MM.1S (cell line): ENCODE results near the gene LGALS3.

Source experiments
- CTCF ChIP-seq: fragments of 300-600 bp; sonication (generic); IDR thresholded peaks from 2 replicates; pipeline ENCODE4 v1.5.1; 2016; ENCODE audit warnings: antibody characterized with exemption, low read length, mixed read lengths
- EZH2phosphoT487 ChIP-seq: fragments of 300-600 bp; sonication (generic); IDR thresholded peaks from 2 replicates; pipeline ENCODE4 v1.6.1; 2018; ENCODE audit warnings: antibody characterized with exemption, low read length

- TF ChIP-seq CTCF (no peak), EZH2phosphoT487 (no peak)
These were observed 1.1 kb downstream of the LGALS3 start for GRCh38 chr14:55130196-55130550.
